ENCODE measurements around the gene DHRSX.
"Not testable (repeated sequence)": the region's sequence is repeated elsewhere in the genome, so short reads cannot be mapped to it uniquely, and the experiment has no call there.

Gene DHRSX

GRCh38 chrX:2463973-2464676, 36.7 kb downstream of the DHRSX start:
- ChIA-PET POLR2A (no interaction called here), CTCF (no interaction called here)
- TF ChIP-seq, protein P1, sequence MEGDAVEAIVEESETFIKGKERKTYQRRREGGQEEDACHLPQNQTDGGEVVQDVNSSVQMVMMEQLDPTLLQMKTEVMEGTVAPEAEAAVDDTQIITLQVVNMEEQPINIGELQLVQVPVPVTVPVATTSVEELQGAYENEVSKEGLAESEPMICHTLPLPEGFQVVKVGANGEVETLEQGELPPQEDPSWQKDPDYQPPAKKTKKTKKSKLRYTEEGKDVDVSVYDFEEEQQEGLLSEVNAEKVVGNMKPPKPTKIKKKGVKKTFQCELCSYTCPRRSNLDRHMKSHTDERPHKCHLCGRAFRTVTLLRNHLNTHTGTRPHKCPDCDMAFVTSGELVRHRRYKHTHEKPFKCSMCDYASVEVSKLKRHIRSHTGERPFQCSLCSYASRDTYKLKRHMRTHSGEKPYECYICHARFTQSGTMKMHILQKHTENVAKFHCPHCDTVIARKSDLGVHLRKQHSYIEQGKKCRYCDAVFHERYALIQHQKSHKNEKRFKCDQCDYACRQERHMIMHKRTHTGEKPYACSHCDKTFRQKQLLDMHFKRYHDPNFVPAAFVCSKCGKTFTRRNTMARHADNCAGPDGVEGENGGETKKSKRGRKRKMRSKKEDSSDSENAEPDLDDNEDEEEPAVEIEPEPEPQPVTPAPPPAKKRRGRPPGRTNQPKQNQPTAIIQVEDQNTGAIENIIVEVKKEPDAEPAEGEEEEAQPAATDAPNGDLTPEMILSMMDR (IDR thresholded peaks at IDR 0.05; ENCODE audit: control extremely low read depth, extremely low read depth, low read depth, missing control alignments) = no peak
- no peak for DNase-seq (ENCODE audit: extremely low spot score)

DNA sequence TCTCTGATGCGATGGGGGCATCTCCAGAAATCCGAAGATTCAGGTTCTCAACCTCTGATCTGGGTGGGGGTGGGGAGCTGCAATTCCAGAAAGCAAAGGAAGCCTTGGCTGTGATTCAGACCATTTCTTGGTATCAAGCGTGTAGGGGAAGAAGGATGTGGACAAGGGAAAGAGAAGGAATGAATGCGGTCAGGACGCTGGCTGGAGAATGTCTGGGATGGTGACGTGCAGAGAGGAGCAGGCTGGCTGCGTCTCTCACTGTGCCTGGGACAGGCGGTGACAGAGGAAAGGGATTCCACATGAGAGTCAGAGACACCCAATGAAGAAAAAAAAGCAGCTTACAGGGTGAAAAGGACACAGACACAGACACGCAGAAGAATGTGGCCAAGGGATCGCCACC, 37.3 kb downstream of the DHRSX start:
- CTCF ChIA-PET; POLR2A ChIA-PET; DNase-seq (ENCODE audit: extremely low spot score): not testable (repeated sequence)

GRCh38 chrX:2462780-2463179, 38.0 kb downstream of the DHRSX start:
- TF ChIP-seq, protein P1 (IDR thresholded peaks at IDR 0.05; ENCODE audit: control extremely low read depth, extremely low read depth, low read depth, missing control alignments) = no peak
- no peak for DNase-seq (ENCODE audit: extremely low spot score)
- ChIA-PET POLR2A (no interaction called here), CTCF (no interaction called here)

DNA sequence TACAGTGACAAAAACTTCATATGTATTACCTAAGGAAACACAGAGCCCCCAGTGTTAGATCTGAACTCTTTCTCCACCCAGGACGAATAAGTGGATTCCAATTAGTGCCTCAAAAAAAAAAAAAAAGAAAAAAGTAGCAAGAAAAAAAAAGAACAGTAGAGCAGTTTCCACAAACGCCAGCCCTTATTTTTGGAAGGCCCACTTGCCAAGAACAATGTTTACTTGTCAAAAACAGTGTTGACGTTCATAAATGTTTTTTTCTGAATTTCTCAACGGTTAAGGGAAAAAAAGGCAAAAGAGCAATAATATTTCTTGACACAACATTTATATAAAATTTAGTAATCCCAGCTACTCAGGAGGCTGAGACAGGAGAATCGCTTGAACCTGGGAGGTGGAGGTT, 38.7 kb downstream of the DHRSX start:
- TF ChIP-seq, protein P1 (IDR thresholded peaks at IDR 0.05; ENCODE audit: control extremely low read depth, extremely low read depth, low read depth, missing control alignments) = no peak
- no peak for DNase-seq (ENCODE audit: extremely low spot score)
- ChIA-PET CTCF (no interaction called here), POLR2A (no interaction called here)

DNA sequence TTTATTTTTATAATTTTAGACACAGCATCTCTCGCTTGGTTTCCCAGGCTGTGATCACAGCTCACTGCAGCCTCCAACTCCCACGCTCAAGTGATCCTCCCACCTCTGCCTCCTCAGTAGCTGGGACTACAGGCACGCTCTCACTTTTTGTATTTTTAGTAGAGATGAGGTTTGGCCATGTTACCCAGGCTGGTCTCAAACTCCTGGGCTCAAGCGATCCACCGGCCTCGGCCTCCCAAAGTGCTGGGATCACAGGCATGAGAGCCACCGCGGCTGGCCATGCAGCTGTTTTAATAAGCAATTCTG, 39.1 kb downstream of the DHRSX start:
- POLR2A ChIA-PET = no interaction called here
- no peak for DNase-seq (ENCODE audit: extremely low spot score)
- TF ChIP-seq, protein P1 (IDR thresholded peaks at IDR 0.05; ENCODE audit: control extremely low read depth, extremely low read depth, low read depth, missing control alignments) = no peak
- CTCF ChIA-PET = no interaction called here

DNA sequence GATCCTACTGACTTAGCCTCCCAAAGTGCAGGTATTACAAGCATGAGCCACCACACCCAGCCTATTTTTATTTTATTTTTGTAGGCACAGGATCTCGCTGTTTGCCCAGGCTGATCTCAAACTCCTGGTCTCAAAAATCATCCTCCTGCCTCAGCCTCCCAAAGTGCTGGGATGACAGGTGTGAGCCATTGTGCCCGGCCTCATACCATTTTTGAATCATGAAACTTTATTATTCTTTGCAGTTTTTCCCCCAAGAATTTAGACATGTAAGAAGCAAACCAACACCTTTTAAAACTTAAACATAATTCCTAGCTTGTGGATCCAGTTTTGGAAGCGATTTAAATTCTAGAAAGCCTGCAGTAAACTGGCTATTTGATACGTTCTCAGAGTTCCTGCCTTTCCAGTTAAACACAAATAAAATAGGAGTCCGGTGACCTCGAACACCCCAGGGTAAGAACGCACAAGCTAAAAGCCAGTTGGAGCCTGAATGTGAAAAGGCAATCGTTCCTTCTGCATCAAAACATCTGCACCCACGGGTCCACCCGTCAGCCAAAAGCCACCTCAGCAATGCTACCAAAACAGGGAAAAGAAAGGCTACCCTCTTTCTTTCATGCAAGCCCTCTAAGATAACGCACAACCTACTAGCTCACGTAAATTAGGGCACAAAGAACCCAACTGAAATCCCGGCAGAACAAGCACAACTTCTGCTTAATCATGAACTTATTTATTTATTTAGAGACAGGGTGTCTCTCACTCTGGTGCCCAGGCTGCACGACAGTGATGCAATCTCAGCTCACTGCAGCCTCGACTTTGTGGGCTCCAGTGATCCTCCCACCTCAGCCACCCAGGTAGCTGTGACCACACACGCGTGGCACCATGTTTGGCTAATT, 39.7 kb downstream of the DHRSX start:
- CTCF ChIA-PET; POLR2A ChIA-PET; DNase-seq (ENCODE audit: extremely low spot score): not testable (repeated sequence)

GRCh38 chrX:2460048-2460447, 40.7 kb downstream of the DHRSX start:
- POLR2A ChIA-PET; DNase-seq (ENCODE audit: extremely low spot score); CTCF ChIA-PET: not testable (repeated sequence)

DNA sequence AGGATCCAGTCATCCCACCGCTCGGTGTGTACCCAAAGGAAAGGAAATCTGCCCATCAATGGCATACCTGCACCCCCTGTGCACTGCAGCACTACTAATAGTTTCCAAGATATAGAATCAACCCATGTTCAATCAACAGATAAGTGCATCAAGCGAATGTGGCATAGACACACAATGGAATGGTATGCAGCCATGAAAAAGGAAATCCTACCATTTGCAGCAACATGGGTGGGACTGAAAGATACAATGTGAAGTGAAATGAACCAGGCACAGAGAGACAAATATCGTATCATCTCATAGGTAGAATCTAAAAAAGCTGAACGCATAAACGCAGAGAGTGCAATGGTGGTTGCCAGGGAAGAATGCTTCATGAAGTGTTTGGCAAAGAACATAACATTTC, 42.5 kb downstream of the DHRSX start:
- CTCF ChIA-PET = no interaction called here
- no peak for DNase-seq (ENCODE audit: extremely low spot score)
- TF ChIP-seq, protein P1 (IDR thresholded peaks at IDR 0.05; ENCODE audit: control extremely low read depth, extremely low read depth, low read depth, missing control alignments) = no peak
- POLR2A ChIA-PET = no interaction called here

All from GM10248 (cell line).